Measurements from ENCODE around the gene TFB2M. TPM values are rescaled to one million over a fixed set of nuclear protein-coding genes. Genes with fewer than 3 reads are reported as not detected.

Gene TFB2M
- total and polyA plus RNA-seq, 2 of the 13 experiments (the other 11 are each of a cell fraction or from before 2014, with no cell fraction given): 15.7 to 31.4 TPM

DNA sequence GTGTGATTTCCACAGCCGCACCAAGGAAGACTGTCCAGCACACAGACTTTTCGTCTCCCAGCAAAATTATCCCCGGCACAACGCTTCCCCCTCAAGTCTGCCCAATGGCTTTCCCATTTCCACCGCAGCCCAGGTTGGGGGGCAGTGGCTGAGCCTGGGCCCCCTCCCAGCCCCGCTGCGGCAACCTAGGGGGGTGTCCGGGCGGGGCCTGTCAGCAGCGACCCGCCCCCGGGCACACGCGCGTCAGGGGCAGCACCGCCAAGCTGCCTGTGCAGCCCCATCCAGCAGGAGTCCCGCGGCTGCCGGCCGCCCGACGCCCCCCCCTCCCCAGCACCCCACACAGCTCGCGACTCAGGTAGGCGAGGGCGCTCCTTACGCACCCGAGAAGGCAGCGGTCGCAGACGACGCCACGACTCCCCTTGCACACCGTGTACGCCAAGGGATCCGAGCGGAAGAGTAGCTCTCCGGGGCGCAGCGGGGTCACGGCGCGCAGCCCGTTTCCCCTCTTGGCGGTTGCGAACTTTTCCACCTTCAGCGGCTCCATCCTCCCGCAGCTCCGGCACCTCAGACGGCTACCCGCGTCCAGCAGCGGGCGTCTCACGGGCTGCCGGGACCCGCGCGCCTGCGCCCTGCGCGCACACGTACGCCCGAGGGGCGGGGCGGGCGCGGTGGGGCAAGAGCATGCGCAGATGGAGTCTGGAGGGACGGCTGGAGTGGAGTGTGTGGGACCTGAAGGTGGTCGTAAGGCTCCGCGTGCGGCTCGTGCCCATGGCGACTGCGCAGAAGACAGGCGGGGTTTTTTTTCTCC is 59.2 kb downstream of the TFB2M start, which contains the start of gene SMYD3 (continued):
- TF ChIP-seq, protein P1, sequence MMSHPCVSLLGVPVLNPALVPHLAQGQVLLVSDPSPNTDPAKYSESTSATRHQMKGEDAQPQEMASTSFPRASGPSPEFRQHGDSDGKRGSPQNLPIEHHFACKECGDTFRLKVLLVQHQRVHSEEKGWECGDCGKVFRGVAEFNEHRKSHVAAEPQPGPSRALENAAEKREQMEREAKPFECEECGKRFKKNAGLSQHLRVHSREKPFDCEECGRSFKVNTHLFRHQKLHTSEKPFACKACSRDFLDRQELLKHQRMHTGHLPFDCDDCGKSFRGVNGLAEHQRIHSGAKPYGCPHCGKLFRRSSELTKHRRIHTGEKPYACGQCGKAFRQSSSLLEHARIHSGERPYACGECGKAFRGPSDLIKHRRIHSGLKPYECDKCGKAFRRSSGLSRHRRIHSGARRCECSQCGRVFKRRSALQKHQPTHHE (CRISPR knock-in tag; IDR thresholded peaks at IDR 0.05; ENCODE audit: borderline replicate concordance): peak; percentile 44; the same call in 1 of the 2 replicates
- TF ChIP-seq YEATS2 (CRISPR knock-in tag; IDR thresholded peaks at IDR 0.05; ENCODE audit: borderline replicate concordance) (0 out of 2 replicates have a peak, but pooled peaks have one; percentile 9), NFYB (CRISPR knock-in tag; IDR thresholded peaks at IDR 0.05) (no peak), JUND (CRISPR knock-in tag; IDR thresholded peaks at IDR 0.05) (no peak), ZBTB21 (CRISPR knock-in tag; IDR thresholded peaks at IDR 0.05) (no peak), KDM6A (CRISPR knock-in tag; IDR thresholded peaks at IDR 0.05; ENCODE audit: low read depth) (no peak), ZNF263 (CRISPR knock-in tag; IDR thresholded peaks at IDR 0.05) (peak; percentile 55; the same call in 1 of the 2 replicates), ZNF768 (CRISPR knock-in tag; IDR thresholded peaks at IDR 0.05) (peak; percentile 20; the same call in 1 of the 2 replicates), TBP (CRISPR knock-in tag; IDR thresholded peaks at IDR 0.05) (no peak), PCBP2 (optimal IDR thresholded peaks at IDR 0.05; ENCODE audit: low read depth, low read length, poor library complexity, severe bottlenecking) (no peak), ZNF598 (CRISPR knock-in tag; IDR thresholded peaks at IDR 0.05; ENCODE audit: borderline replicate concordance) (0 out of 2 replicates have a peak, but pooled peaks have one; percentile 28), SIX1 (CRISPR knock-in tag; IDR thresholded peaks at IDR 0.05; ENCODE audit: borderline replicate concordance) (no peak), SRY (CRISPR knock-in tag; IDR thresholded peaks at IDR 0.05) (peak; percentile 52; the same call in 1 of the 2 replicates), GATAD1 (CRISPR knock-in tag; IDR thresholded peaks at IDR 0.05) (peak; percentile 23; the same call in 1 of the 2 replicates), ZNF672 (CRISPR knock-in tag; IDR thresholded peaks at IDR 0.05) (no peak), ZFX (CRISPR knock-in tag; IDR thresholded peaks at IDR 0.05; ENCODE audit: low read depth) (no peak; the same call in 1 of the 2 replicates)
- TF ChIP-seq, protein P2, sequence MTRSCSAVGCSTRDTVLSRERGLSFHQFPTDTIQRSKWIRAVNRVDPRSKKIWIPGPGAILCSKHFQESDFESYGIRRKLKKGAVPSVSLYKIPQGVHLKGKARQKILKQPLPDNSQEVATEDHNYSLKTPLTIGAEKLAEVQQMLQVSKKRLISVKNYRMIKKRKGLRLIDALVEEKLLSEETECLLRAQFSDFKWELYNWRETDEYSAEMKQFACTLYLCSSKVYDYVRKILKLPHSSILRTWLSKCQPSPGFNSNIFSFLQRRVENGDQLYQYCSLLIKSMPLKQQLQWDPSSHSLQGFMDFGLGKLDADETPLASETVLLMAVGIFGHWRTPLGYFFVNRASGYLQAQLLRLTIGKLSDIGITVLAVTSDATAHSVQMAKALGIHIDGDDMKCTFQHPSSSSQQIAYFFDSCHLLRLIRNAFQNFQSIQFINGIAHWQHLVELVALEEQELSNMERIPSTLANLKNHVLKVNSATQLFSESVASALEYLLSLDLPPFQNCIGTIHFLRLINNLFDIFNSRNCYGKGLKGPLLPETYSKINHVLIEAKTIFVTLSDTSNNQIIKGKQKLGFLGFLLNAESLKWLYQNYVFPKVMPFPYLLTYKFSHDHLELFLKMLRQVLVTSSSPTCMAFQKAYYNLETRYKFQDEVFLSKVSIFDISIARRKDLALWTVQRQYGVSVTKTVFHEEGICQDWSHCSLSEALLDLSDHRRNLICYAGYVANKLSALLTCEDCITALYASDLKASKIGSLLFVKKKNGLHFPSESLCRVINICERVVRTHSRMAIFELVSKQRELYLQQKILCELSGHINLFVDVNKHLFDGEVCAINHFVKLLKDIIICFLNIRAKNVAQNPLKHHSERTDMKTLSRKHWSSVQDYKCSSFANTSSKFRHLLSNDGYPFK (CRISPR knock-in tag; IDR thresholded peaks at IDR 0.05; ENCODE audit: borderline replicate concordance): 0 out of 2 replicates have a peak, but pooled peaks have one; percentile 20
- TF ChIP-seq, protein P3, sequence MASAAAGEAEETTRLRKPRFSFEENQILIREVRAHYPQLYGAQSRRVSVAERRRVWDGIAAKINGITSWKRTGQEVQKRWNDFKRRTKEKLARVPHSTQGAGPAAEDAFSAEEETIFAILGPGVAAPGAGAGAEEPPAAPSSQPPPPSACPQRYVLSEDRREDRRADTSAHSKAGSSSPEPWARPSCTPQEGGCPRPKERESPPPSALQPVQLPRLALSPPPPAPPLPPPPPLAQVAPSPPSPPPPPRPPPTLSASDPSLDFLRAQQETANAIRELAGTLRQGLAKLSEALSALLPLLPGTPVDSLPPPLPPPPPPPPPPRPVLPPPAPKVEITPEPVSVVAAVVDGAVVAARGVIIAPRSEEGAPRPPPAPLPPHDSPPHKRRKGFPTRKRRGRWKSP (CRISPR knock-in tag; IDR thresholded peaks at IDR 0.05): peak; percentile 33; the same call in 1 of the 2 replicates
- TF ChIP-seq, protein P4, sequence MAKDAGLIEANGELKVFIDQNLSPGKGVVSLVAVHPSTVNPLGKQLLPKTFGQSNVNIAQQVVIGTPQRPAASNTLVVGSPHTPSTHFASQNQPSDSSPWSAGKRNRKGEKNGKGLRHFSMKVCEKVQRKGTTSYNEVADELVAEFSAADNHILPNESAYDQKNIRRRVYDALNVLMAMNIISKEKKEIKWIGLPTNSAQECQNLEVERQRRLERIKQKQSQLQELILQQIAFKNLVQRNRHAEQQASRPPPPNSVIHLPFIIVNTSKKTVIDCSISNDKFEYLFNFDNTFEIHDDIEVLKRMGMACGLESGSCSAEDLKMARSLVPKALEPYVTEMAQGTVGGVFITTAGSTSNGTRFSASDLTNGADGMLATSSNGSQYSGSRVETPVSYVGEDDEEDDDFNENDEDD (CRISPR knock-in tag; IDR thresholded peaks at IDR 0.05; ENCODE audit: borderline replicate concordance): no peak; the same call in 1 of the 2 replicates
- TF ChIP-seq, protein P5, sequence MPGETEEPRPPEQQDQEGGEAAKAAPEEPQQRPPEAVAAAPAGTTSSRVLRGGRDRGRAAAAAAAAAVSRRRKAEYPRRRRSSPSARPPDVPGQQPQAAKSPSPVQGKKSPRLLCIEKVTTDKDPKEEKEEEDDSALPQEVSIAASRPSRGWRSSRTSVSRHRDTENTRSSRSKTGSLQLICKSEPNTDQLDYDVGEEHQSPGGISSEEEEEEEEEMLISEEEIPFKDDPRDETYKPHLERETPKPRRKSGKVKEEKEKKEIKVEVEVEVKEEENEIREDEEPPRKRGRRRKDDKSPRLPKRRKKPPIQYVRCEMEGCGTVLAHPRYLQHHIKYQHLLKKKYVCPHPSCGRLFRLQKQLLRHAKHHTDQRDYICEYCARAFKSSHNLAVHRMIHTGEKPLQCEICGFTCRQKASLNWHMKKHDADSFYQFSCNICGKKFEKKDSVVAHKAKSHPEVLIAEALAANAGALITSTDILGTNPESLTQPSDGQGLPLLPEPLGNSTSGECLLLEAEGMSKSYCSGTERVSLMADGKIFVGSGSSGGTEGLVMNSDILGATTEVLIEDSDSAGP (CRISPR knock-in tag; IDR thresholded peaks at IDR 0.05; ENCODE audit: borderline replicate concordance): peak; percentile 57; the same call in 1 of the 2 replicates
